Sigmoid colon (tissue), 7 donors: ENCODE data around the gene WDFY1. TPM values are rescaled to one million over a fixed set of nuclear protein-coding genes. Genes with fewer than 3 reads are reported as not detected.

Source experiments
- DNase-seq: peaks from one replicate; pipeline ENCODE4 v3.0.0-alpha.2; 2019
- H3K27ac ChIP-seq, 4 donors: fragments of 200-600 bp; sonication (generic); one replicate each; pipeline ENCODE4 v1.5.1; 2016 to 2019; ENCODE audit warnings: mild to moderate bottlenecking in 1 of 4
- H3K27me3 ChIP-seq, 3 donors: fragments of 200-600 bp; sonication (generic); one replicate each; pipeline ENCODE4 v1.5.1; 2019; ENCODE audit warnings: mild to moderate bottlenecking in 1 of 3
- H3K36me3 ChIP-seq, 4 donors: fragments of 200-600 bp; sonication (generic); one replicate each; pipeline ENCODE4 v1.5.1; 2016 to 2019
- H3K4me1 ChIP-seq, 4 donors: fragments of 200-600 bp; sonication (generic); one replicate each; pipeline ENCODE4 v1.5.1; 2017 to 2019
- H3K4me3 ChIP-seq, 4 donors: fragments of 200-600 bp; sonication (generic); one replicate each; pipeline ENCODE4 v1.5.1; 2017 to 2019; ENCODE audit warnings: mild to moderate bottlenecking in 2 of 4, moderate library complexity in 1 of 4
- H3K9me3 ChIP-seq, 4 donors: fragments of 200-600 bp in 3 of 4; sonication (generic) in 3 of 4; one replicate each; pipeline versions ENCODE4 v1.5.1 to v1.6.1; 2013 to 2019
- EP300 ChIP-seq, 4 donors: sonication (generic); formaldehyde crosslinking; IDR thresholded peaks; one replicate each; pipeline ENCODE4 v1.6.1; 2017; ENCODE audit warnings: antibody characterized with exemption in 4 of 4
- POLR2A ChIP-seq, 2 donors: fragments of 450-650 bp; IDR thresholded peaks; one replicate each; pipeline ENCODE4 v1.6.1; 2016; ENCODE audit warnings: antibody characterized with exemption in 2 of 2, mild to moderate bottlenecking in 2 of 2, moderate library complexity in 2 of 2
- POLR2AphosphoS5 ChIP-seq, 4 donors: sonication (generic); formaldehyde crosslinking; IDR thresholded peaks; one replicate each; pipeline ENCODE4 v1.6.1; 2017; ENCODE audit warnings: antibody characterized with exemption in 4 of 4
- WGBS, 2 donors: extraction: QIAGEN DNeasy Blood & Tissue Kit; methylation state at CpG; one replicate each; pipeline ENCODE4 v1.1.7; 2013; 5-methylcytosine and 5-hydroxymethylcytosine counted together
- intact Hi-C: fragments of 100-400 bp; cut with DNase I; formaldehyde crosslinking; loops from one replicate; pipeline ENCODE4 v1.15.1; 2023
- polyA plus RNA-seq, 3 donors: library from polyadenylated mRNA; stranded (reverse); fragments of 200-250 nt; gene quantifications; one replicate each; pipeline ENCODE4 v1.2.3, GENCODE V29; 2013
- total RNA-seq, 4 donors: library from RNA; depleted of rRNA; stranded (reverse); fragments of >200 nt; gene quantifications; one replicate each; pipeline ENCODE4 v1.1.0, GENCODE V29; 2016
- TF ChIP-seq, protein P1 (sequence below), 4 experiments: fragments of 450-650 bp in 3 of 4; fragments of 200-600 bp in 1 of 4; IDR thresholded peaks; one replicate each; pipeline ENCODE4 v1.5.1; 2016 to 2019; ENCODE audit warnings: antibody characterized with exemption in 4 of 4, mild to moderate bottlenecking in 3 of 4, moderate library complexity in 2 of 4
- donor health status: healthy with polysubstance abuse.
- donor health status: Bipolar disorder and iron deficiency.
- donor health status: healthy.

Gene WDFY1
- total and polyA plus RNA-seq, 7 donors: 17.4 to 36.1 (median 24.3) TPM

DNA sequence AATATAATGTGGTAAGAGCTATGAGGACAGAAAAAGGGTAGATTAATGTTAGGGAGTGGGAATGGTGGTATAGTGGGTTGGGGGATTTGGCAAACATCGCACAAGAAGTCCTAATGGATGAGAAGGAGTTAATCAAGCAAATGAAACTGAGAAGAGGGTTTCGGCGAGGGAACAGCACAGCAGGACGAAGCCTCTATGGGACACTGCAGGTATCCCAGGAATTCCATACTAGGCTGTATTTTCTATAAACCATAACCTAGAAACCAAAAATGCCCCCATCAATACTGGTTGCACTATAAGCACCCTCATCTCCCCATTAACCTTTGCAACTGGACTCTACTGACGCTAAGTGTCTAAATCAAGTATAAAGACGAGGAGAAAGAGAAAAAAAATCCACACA, 10.3 kb downstream of the WDFY1 start:
- H3K36me3 ChIP-seq: no peaks in the 10 kb centered on the region
- H3K4me1 ChIP-seq: peaks cover 0 to 49% (median 48%) of the 10 kb centered on the region in 4 donors
- H3K9me3 ChIP-seq: no peaks in the 10 kb centered on the region
- TF ChIP-seq POLR2AphosphoS5 (IDR thresholded peaks at IDR 0.05): no peak
- TF ChIP-seq, protein P1, sequence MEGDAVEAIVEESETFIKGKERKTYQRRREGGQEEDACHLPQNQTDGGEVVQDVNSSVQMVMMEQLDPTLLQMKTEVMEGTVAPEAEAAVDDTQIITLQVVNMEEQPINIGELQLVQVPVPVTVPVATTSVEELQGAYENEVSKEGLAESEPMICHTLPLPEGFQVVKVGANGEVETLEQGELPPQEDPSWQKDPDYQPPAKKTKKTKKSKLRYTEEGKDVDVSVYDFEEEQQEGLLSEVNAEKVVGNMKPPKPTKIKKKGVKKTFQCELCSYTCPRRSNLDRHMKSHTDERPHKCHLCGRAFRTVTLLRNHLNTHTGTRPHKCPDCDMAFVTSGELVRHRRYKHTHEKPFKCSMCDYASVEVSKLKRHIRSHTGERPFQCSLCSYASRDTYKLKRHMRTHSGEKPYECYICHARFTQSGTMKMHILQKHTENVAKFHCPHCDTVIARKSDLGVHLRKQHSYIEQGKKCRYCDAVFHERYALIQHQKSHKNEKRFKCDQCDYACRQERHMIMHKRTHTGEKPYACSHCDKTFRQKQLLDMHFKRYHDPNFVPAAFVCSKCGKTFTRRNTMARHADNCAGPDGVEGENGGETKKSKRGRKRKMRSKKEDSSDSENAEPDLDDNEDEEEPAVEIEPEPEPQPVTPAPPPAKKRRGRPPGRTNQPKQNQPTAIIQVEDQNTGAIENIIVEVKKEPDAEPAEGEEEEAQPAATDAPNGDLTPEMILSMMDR (IDR thresholded peaks at IDR 0.05): no peak
- no peak for TF ChIP-seq POLR2A (IDR thresholded peaks at IDR 0.05)
- TF ChIP-seq EP300 (IDR thresholded peaks at IDR 0.05): no peak
- 78 to 85% methylated on average over 6 of the region's 6 CpGs for WGBS, 2 donors
- no peak overlapping the region for H3K4me3 ChIP-seq
- DNase-seq: no peak
- intact Hi-C loops: no loop called here
- no peaks in the 10 kb centered on the region for H3K27me3 ChIP-seq
- H3K27ac ChIP-seq: no peak overlapping the region

DNA sequence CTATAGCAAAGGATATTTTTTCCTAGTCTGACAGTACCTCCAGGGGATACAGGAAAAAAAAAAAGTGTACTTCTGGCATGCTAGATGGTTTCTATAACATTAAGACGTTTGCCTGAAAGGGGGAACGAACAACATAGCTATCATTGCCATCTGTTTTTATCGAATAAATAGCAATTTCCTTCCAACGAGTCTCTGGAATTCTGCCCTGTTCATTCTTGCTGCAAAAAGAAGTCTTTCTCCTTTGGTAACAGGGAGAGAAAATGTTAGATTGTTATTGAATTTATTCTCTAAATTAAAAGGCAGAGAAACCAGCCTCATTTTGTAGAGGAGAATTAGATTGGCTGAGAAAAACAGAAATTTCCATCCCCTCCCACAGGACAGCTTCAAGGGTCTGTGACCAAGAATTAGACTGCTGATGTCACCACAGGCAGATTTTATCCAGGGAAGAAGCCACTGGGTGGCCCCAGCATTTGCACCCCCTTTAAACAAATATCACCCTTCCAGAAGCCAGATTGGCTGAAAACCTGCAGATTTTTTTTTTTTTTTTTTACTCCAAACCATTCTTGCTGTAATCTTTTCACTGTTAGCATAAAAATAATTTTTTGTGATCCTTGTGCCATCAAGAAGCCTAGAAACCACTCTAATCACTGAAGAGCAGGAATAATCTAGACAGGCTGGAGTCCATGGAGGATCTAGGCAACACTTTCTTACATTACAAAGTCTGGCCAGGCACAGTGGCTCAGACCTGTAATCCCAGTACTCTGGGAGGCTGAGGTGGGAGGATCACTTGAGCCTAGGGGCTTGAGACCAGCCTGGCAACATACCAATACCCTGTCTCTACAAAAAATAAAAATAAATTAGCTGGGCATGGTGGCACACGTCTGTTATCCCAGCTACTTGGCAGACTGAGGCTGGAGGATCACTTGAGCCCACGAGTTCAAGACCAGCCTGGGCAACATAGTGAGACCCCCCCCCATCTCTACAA, 12.0 kb downstream of the WDFY1 start:
- no peaks in the 10 kb centered on the region for H3K9me3 ChIP-seq
- no peak overlapping the region for H3K4me3 ChIP-seq
- WGBS, 2 donors: 73 to 84% methylated on average over 6 of the region's 6 CpGs
- no peaks in the 10 kb centered on the region for H3K36me3 ChIP-seq
- no peak for DNase-seq
- TF ChIP-seq POLR2AphosphoS5 (IDR thresholded peaks at IDR 0.05) (no peak), POLR2A (IDR thresholded peaks at IDR 0.05) (no peak), EP300 (IDR thresholded peaks at IDR 0.05) (no peak)
- TF ChIP-seq, protein P1 (IDR thresholded peaks at IDR 0.05): no peak
- H3K4me1 ChIP-seq: peaks cover 0 to 45% (median 39%) of the 10 kb centered on the region in 4 donors
- no peaks in the 10 kb centered on the region for H3K27me3 ChIP-seq
- intact Hi-C loops: no loop called here
- H3K27ac ChIP-seq: no peak overlapping the region

DNA sequence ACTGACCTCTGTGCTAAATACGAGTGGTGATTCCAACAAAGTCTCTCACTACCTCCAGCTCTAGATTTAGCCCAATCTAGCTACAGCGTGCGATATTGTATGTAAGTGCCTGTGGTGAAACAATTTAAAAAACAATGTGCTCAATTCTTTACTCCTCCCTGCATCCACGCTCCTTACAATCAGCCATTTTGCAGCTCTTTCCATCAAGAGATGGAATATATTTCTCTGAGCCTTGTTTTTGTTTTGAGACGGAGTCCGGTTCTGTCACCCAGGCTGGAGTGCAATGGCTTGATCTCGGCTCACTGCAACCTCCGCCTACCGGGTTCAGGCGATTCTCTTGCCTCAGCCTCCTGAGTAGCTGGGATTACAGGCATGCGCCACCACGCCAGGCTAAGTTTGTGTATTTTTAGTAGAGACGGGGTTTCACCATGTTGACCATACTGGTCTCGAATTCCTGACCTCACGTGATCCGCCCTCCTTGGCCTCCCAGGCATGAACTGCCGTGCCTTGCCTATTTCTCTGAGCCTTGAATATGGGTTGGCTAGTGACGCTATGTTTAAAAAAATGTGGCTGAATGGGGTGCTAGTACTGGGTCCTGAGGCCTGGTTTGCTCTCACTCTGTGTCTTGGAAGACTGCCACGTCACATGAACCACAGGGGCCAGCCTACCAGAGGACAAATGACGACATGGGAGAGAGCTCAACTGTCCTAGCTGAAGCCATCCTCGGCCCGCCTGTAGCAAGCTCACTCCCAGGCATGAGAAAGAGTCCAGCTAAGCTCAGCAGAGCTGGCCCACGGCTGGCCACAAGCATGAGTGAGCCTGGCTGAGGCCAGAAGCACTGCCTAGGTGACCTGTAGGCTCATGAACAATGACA, 14.8 kb downstream of the WDFY1 start:
- intact Hi-C loops: no loop called here
- TF ChIP-seq, protein P1 (IDR thresholded peaks at IDR 0.05): no peak
- TF ChIP-seq POLR2AphosphoS5 (IDR thresholded peaks at IDR 0.05) (no peak), EP300 (IDR thresholded peaks at IDR 0.05) (no peak), POLR2A (IDR thresholded peaks at IDR 0.05) (no peak)
- Histone ChIP-seq H3K4me1 (peaks cover 0 to 23% (median 17%) of the 10 kb centered on the region in 4 donors), H3K4me3 (no peak overlapping the region), H3K36me3 (no peaks in the 10 kb centered on the region), H3K27ac (no peak overlapping the region), H3K9me3 (no peaks in the 10 kb centered on the region), H3K27me3 (no peaks in the 10 kb centered on the region)
- 79 to 80% methylated on average over 23 of the region's 23 CpGs for WGBS, 2 donors
- peak; percentile 69 for DNase-seq

DNA sequence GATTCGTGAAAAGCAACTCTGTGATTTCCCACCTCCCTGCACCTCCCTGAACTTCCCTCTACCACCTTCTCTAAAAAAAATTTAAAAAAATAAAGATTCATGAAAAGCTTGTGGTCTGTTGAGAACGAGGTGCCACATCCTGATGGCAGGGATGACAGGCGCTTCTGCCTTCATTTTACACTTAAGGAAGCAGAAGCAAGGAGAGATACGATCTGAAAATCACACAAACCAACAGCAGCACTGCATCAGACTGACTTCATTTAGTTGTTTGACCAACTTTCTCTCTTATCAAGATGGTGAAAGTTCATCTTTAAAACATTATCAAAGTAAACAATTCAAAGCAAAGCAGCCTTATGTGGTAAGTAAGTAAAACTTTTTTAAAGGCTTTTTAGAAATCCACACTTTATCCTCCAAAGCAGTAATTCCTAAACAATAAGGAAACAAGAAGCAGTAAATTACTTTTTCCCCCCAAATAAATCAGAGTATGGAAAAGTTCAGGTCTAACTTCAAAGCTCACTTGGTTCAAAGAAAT, 15.5 kb downstream of the WDFY1 start:
- Histone ChIP-seq H3K27me3 (no peaks in the 10 kb centered on the region), H3K36me3 (no peaks in the 10 kb centered on the region), H3K4me1 (peaks cover 0 to 22% (median 13%) of the 10 kb centered on the region in 4 donors), H3K4me3 (no peak overlapping the region), H3K27ac (no peak overlapping the region), H3K9me3 (no peaks in the 10 kb centered on the region)
- intact Hi-C loops: no loop called here
- TF ChIP-seq EP300 (IDR thresholded peaks at IDR 0.05): no peak
- WGBS, 2 donors: 8 to 18% methylated on average over 4 of the region's 4 CpGs
- DNase-seq: no peak
